ENCODE data around the gene GNB3. TPM values are rescaled to one million over a fixed set of nuclear protein-coding genes. Genes with fewer than 3 reads are reported as not detected.

The GNB3 gene
- total and polyA plus RNA-seq, 9 of the 15 experiments (the other 6 are each of a cell fraction or from before 2014, with no cell fraction given), result 1.4 to 5.8 (median 2.0) TPM

DNA sequence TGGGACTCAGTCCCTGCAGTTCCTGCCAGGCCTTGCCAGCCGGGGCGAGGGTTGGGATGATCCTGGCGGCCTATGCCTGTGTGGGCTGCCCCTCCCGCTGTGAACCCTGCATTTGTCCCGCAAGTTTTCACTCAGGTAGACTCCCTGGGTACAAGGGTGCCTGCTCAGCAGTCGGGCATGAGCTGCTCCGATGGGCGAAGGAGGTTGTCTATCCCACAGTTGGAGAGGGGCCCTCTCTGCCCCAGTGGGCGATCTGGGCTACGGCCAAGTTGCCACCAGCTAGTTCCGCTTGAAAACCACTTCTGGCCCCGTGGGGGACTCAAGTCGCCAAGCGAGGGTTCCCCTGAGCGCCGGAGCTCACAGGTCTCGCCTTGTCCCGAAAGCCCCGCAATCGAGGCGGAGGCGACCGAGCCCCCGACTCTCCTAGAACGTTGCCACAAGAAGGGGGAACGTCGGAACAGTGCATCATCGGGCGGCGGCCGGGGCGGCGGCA is 26.2 kb downstream of the GNB3 start (continued):
- TF ChIP-seq CREBBP (IDR thresholded peaks at IDR 0.05; ENCODE audit: low read depth, low read length) (no peak), ZFX (CRISPR knock-in tag; IDR thresholded peaks at IDR 0.05) (peak; percentile 21; the same call in 1 of the 2 replicates), ZNF253 (CRISPR knock-in tag; conservative IDR thresholded peaks at IDR 0.05) (no peak), NUFIP1 (IDR thresholded peaks at IDR 0.05; ENCODE audit: partially characterized antibody) (no peak), NFYB (IDR thresholded peaks at IDR 0.05; ENCODE audit: extremely low read depth, insufficient read length) (no peak), NFIC (IDR thresholded peaks at IDR 0.05) (peak; percentile 48), RAD21 (CRISPR knock-in tag; conservative IDR thresholded peaks at IDR 0.05 in 1 of 2, IDR thresholded peaks at IDR 0.05 in 1 of 2) (no peak), ZNF778 (CRISPR knock-in tag; IDR thresholded peaks at IDR 0.05) (no peak), ZBTB7A (IDR thresholded peaks at IDR 0.05; ENCODE audit: borderline replicate concordance, control insufficient read depth, low read depth, low read length) (no peak), TAF1 (IDR thresholded peaks at IDR 0.05; ENCODE audit: control insufficient read depth, extremely low read depth, insufficient read depth, low read length, severe bottlenecking) (no peak), HMGN3 (IDR thresholded peaks at IDR 0.05; ENCODE audit: borderline replicate concordance, extremely low read depth, insufficient read length, low read depth, low read length) (no peak)
- TF ChIP-seq, protein P1, sequence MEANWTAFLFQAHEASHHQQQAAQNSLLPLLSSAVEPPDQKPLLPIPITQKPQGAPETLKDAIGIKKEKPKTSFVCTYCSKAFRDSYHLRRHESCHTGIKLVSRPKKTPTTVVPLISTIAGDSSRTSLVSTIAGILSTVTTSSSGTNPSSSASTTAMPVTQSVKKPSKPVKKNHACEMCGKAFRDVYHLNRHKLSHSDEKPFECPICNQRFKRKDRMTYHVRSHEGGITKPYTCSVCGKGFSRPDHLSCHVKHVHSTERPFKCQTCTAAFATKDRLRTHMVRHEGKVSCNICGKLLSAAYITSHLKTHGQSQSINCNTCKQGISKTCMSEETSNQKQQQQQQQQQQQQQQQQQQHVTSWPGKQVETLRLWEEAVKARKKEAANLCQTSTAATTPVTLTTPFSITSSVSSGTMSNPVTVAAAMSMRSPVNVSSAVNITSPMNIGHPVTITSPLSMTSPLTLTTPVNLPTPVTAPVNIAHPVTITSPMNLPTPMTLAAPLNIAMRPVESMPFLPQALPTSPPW (CRISPR knock-in tag; IDR thresholded peaks at IDR 0.05), result peak; percentile 87
- TF ChIP-seq, protein P2, sequence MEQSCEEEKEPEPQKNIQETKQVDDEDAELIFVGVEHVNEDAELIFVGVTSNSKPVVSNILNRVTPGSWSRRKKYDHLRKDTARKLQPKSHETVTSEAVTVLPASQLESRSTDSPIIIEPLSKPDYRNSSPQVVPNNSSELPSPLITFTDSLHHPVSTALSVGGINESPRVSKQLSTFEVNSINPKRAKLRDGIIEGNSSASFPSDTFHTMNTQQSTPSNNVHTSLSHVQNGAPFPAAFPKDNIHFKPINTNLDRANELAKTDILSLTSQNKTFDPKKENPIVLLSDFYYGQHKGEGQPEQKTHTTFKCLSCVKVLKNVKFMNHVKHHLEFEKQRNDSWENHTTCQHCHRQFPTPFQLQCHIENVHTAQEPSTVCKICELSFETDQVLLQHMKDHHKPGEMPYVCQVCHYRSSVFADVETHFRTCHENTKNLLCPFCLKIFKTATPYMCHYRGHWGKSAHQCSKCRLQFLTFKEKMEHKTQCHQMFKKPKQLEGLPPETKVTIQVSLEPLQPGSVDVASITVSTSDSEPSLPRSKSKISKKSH (CRISPR knock-in tag; IDR thresholded peaks at IDR 0.05), result no peak
- TF ChIP-seq, protein P3, sequence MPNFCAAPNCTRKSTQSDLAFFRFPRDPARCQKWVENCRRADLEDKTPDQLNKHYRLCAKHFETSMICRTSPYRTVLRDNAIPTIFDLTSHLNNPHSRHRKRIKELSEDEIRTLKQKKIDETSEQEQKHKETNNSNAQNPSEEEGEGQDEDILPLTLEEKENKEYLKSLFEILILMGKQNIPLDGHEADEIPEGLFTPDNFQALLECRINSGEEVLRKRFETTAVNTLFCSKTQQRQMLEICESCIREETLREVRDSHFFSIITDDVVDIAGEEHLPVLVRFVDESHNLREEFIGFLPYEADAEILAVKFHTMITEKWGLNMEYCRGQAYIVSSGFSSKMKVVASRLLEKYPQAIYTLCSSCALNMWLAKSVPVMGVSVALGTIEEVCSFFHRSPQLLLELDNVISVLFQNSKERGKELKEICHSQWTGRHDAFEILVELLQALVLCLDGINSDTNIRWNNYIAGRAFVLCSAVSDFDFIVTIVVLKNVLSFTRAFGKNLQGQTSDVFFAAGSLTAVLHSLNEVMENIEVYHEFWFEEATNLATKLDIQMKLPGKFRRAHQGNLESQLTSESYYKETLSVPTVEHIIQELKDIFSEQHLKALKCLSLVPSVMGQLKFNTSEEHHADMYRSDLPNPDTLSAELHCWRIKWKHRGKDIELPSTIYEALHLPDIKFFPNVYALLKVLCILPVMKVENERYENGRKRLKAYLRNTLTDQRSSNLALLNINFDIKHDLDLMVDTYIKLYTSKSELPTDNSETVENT (CRISPR knock-in tag; IDR thresholded peaks at IDR 0.05), result 0 out of 2 replicates have a peak, but pooled peaks have one; percentile 7
- TF ChIP-seq, protein P4, sequence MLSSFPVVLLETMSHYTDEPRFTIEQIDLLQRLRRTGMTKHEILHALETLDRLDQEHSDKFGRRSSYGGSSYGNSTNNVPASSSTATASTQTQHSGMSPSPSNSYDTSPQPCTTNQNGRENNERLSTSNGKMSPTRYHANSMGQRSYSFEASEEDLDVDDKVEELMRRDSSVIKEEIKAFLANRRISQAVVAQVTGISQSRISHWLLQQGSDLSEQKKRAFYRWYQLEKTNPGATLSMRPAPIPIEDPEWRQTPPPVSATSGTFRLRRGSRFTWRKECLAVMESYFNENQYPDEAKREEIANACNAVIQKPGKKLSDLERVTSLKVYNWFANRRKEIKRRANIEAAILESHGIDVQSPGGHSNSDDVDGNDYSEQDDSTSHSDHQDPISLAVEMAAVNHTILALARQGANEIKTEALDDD (IDR thresholded peaks at IDR 0.05), result no peak

All from K562 (cell line).